Activated naive CD4-positive, alpha-beta T cell treated with anti-CD3 and anti-CD28 coated beads, Interleukin-2, amount 50 U/mL, for 24 hours (primary cell): ENCODE results near the gene GRIK3.

Experiments used
- H3K27ac Mint-ChIP-seq: one replicate; pipeline ENCODE4 v1.8.0; 2021; ENCODE audit warnings: mild to moderate bottlenecking, mixed read lengths
- H3K27me3 Mint-ChIP-seq: one replicate; pipeline ENCODE4 v1.8.0; 2021; ENCODE audit warnings: mixed read lengths
- H3K36me3 Mint-ChIP-seq: one replicate; pipeline ENCODE4 v1.8.0; 2021; ENCODE audit warnings: mixed read lengths
- H3K4me1 Mint-ChIP-seq: one replicate; pipeline ENCODE4 v1.8.0; 2021; ENCODE audit warnings: mixed read lengths
- H3K4me3 Mint-ChIP-seq: one replicate; pipeline ENCODE4 v1.8.0; 2021; ENCODE audit warnings: mild to moderate bottlenecking, mixed read lengths
- H3K9me3 Mint-ChIP-seq: one replicate; pipeline ENCODE4 v1.8.0; 2021; ENCODE audit warnings: mixed read lengths

The GRIK3 gene

DNA sequence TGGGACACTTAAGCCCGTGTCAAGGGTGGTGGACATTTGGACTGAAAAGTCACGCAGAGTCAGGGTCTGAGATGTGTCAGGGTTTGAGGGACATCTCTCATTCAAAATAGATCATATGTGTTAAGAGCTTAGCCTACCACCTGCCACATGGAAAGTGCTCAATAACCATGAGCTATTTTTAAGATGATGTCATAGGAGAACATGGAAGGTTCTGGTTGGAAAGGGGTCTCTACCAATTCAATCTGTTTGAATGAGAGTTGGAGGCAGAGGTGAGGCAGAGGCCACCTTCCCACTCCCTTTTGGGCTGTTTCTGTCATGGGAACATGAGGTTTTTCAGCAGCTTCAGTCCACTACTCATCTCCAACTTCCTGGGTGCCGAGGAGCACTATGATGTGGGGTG lies 239.9 kb downstream of the GRIK3 start:
- Mint-ChIP-seq H3K27me3 (no peaks in the 10 kb centered on the region), H3K4me3 (no peak overlapping the region), H3K27ac (no peak overlapping the region), H3K36me3 (no peaks in the 10 kb centered on the region), H3K4me1 (no peaks in the 10 kb centered on the region), H3K9me3 (no peaks in the 10 kb centered on the region)

DNA sequence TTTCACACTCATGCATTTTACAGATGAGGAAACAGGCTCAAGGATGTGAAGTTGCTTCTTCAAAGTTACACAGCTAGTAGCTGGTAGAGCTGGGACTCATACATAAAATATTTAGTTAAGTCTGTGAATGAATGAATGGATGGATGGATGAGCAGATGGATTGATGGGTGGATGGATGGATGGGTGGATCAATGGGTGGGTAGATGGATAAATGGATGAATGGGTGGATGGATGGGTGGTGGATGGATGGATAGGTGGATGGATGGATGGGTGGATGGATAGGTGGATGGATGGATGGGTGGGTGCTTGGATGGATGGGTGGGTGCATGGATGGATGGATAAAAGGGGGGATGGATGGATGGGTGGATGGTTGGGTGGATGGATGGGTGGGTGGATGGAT lies 240.9 kb downstream of the GRIK3 start:
- Mint-ChIP-seq H3K9me3 (no peaks in the 10 kb centered on the region), H3K4me3 (no peak overlapping the region), H3K27me3 (no peaks in the 10 kb centered on the region), H3K4me1 (no peaks in the 10 kb centered on the region), H3K27ac (no peak overlapping the region), H3K36me3 (no peaks in the 10 kb centered on the region)

DNA sequence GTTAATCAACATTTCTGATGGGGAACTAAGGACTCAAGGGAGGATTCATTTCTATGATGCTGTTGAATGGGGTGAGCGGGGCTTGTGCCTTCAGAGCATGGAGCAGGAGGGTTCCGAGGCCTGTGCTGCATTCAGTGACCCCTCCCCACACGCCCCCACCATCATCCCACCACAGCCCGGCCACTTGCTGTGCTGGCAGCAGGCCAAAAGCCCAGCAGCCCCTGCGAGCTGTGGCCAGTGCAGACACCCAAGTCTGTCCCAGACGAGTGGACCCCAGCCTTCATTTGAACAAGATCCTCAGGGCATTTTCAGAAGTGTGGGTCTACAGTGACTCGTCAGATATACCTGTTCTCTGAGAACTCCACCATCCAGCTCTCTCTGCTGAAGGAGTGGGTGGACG lies 242.0 kb downstream of the GRIK3 start:
- Mint-ChIP-seq H3K9me3 (no peaks in the 10 kb centered on the region), H3K27me3 (peaks cover 2% of the 10 kb centered on the region), H3K4me3 (no peak overlapping the region), H3K4me1 (no peaks in the 10 kb centered on the region), H3K36me3 (no peaks in the 10 kb centered on the region), H3K27ac (no peak overlapping the region)

DNA sequence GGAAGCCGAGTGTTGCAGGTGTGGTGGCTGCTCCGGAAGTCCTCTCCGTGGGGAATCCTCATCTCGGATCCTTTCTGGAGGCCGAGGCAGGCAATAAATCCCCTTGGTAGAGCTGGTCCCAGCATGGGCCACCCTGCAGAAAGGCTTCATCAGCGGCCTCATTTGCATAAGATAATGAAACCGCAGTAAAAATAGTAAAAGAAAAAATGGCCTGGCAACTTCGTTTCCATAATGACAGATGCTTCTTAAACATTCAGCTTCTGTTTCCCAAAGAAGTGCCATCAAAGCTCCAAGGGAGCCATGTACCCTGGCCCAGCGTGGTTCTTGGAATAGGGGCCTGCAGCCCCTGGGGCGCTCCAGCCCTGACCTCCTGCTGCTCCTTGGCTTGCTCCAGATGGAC lies 244.1 kb downstream of the GRIK3 start:
- no peaks in the 10 kb centered on the region for H3K36me3 Mint-ChIP-seq
- peaks cover 2% of the 10 kb centered on the region for H3K27me3 Mint-ChIP-seq

DNA sequence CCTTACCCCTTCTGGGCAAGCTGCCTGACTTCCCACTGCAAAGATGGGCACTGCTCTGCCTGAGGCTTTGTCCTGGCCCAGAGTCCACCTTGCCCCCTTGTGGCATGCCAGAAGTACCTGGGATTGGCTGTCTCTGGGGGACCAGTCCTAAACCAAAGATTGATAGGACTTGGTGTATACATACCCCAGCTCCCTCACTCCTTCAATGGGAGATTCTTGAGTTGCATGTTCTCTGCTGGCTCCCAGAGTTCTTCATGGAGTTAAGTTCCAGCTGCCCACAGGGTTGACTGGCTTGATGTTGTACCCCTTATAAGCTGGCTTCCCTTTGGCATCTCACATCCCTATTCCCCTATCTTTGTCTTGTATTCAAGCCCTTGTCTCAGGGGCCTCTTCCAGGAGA lies 244.8 kb downstream of the GRIK3 start:
- H3K27me3 Mint-ChIP-seq = peaks cover 2% of the 10 kb centered on the region
- H3K4me1 Mint-ChIP-seq = no peaks in the 10 kb centered on the region
- no peaks in the 10 kb centered on the region for H3K9me3 Mint-ChIP-seq

More for the DNA sequence above, 244.1 kb downstream of the GRIK3 start:
- Mint-ChIP-seq H3K4me3 (no peak overlapping the region), H3K27ac (no peak overlapping the region), H3K9me3 (no peaks in the 10 kb centered on the region), H3K4me1 (no peaks in the 10 kb centered on the region)

DNA sequence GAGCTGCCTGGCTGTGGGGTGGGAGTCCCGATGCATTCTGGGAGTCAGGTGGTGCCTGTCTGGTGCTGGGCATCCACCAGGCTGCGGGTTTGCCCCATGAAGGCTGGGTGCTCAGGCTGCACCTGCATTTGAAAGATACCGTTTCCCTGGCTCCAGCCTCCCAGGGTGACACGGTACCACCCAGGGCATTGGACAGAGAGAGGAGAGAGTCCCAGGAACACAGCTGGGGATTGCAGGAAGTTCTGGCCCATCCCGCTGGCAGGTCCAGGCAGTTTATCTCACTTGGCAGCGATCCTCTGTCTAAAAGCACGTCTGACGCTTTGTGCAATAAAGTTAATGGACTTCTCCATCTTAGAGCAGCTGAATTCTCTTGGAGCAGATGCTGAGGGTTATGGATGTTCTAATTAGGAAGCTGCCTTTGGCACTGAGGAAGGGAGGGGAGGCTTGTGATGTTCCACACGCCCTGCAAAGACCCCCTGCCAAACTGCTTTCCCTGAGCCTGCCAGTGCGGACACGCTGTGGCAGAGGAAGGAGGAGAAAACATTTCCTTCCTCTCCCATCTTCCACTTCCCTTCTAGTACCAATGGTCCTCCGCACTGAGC lies 246.9 kb downstream of the GRIK3 start:
- H3K9me3 Mint-ChIP-seq = no peaks in the 10 kb centered on the region
- peaks cover 2% of the 10 kb centered on the region for H3K27me3 Mint-ChIP-seq
- H3K27ac Mint-ChIP-seq = no peak overlapping the region
- H3K36me3 Mint-ChIP-seq = no peaks in the 10 kb centered on the region
- H3K4me3 Mint-ChIP-seq = no peak overlapping the region
- H3K4me1 Mint-ChIP-seq = no peaks in the 10 kb centered on the region

More for the DNA sequence above, 244.8 kb downstream of the GRIK3 start:
- Mint-ChIP-seq H3K27ac (no peak overlapping the region), H3K36me3 (no peaks in the 10 kb centered on the region), H3K4me3 (no peak overlapping the region)

DNA sequence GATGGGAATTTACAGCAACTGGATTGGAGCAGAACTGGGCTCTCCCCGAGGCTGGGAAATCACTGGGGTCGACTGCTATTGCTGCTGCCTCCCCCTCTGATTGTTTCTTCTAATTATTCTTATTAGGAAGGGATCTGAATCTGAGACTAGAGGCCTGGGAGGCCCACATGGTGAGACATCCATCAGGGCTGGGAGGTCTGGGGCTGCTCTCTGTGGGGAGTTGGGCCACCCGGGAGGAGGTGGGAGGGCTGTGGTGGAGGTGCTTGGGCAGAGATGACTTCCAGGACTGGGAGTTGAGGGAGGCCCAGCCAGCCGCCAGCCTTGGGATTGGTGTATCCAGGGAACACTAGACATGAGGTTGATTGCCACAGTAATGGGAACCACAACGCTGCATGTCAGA lies 247.9 kb downstream of the GRIK3 start:
- H3K36me3 Mint-ChIP-seq = no peaks in the 10 kb centered on the region
- H3K4me3 Mint-ChIP-seq = no peak overlapping the region
- no peaks in the 10 kb centered on the region for H3K4me1 Mint-ChIP-seq
- H3K27ac Mint-ChIP-seq = no peak overlapping the region
- no peaks in the 10 kb centered on the region for H3K9me3 Mint-ChIP-seq
- peaks cover 2% of the 10 kb centered on the region for H3K27me3 Mint-ChIP-seq

DNA sequence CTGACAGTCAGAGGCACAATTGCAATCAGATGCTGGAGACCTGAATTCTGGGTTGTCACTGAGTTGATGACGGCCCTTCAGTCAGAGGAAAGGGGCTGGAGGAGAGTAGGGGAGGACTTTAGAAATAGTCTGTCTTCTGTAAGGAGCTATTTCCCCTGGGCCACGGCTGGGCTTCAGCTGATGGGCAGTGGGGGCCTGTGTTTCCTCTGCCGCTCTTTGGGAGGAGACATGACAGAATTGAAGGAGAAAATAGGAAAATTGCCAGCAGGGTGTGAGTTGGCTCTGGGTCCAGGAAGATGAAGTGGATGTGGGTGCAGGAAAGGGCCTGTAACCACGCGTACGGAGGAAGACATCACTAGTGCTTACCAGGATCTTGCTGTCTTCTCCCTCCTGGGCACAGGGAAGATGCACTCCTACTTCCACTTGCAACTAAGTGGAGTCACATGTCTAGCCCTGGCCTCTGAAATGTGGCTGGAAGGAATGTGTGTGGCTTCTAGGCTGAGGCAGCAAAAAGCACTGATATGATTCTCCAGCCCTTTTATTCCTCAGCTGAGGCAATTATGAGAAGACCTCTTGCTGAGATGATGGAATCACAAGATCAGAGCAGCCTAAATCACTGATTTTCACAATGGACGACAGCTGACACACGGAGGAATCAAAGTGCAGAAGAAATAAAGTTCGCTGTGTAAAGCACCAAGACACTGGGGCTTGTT lies 250.0 kb downstream of the GRIK3 start:
- no peak overlapping the region for H3K27ac Mint-ChIP-seq
- H3K9me3 Mint-ChIP-seq = no peaks in the 10 kb centered on the region
- H3K4me1 Mint-ChIP-seq = no peaks in the 10 kb centered on the region
- H3K27me3 Mint-ChIP-seq = peaks cover 3% of the 10 kb centered on the region
- H3K36me3 Mint-ChIP-seq = no peaks in the 10 kb centered on the region
- no peak overlapping the region for H3K4me3 Mint-ChIP-seq

DNA sequence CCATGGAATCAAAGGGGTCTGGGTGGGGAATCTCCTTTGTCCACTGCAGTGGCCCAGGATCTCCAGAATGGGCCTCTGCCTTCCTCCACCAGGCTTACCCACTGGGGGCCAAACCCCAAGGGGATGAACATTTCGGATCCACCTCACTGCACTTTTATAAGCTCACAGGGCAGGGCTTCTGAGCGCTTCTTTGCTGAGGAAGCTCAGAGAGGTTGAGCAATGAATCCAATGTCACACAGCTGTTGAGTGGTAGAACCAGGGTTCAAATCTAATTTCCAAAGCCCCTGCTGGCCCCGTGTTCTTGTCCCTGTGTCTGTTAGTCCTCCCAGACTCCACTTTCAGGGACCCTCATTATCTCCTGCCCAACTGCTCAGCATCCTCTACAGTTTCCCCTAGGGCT lies 250.8 kb downstream of the GRIK3 start:
- Mint-ChIP-seq H3K27ac (no peak overlapping the region), H3K36me3 (no peaks in the 10 kb centered on the region), H3K27me3 (peaks cover 3% of the 10 kb centered on the region), H3K4me1 (no peaks in the 10 kb centered on the region), H3K4me3 (no peak overlapping the region), H3K9me3 (no peaks in the 10 kb centered on the region)

DNA sequence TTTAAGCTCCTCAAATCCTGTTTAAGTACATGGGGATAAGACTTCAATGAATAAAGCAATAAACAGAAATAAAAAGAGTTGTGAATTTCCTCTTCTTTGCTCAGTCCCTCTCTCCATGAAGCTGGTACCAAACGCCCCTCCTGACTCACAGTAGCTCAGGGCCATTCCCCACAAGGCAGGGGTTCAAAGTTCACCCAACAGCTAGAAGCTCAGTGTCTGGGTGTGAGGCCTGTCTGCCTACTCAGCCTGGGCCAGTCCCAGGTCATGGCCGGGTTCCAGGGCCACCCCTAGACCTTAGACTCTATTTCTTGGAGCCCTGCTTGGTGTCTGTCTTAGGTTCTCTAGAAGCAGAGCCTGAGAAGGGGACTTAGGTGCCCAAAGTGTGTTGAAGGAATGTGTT lies 251.5 kb downstream of the GRIK3 start:
- H3K4me1 Mint-ChIP-seq = no peaks in the 10 kb centered on the region
- no peak overlapping the region for H3K27ac Mint-ChIP-seq
- peaks cover 3% of the 10 kb centered on the region for H3K27me3 Mint-ChIP-seq
- H3K36me3 Mint-ChIP-seq = no peaks in the 10 kb centered on the region
- H3K4me3 Mint-ChIP-seq = no peak overlapping the region
- no peaks in the 10 kb centered on the region for H3K9me3 Mint-ChIP-seq

DNA sequence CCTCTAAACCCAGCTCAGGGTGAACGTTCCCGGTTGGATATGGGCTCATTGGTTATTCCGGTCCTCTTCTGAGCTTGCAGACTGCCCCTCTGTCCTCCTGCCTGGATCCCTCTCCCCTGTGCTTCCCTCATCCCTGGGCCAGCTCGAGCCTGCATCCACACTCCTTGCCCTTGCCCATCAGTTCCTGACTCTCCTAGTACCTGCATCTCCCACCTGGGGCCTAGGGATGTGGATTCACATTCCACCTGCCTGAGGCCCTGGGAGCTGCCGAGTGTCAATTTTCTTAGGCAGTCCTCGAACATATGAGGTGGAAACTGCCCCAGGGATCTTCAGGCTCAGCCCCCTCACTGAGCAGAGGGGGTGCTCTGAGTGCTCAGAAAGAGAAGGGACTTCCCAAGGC lies 252.2 kb downstream of the GRIK3 start:
- Mint-ChIP-seq H3K9me3 (no peaks in the 10 kb centered on the region), H3K27ac (no peak overlapping the region), H3K4me1 (no peaks in the 10 kb centered on the region), H3K4me3 (no peak overlapping the region), H3K27me3 (peaks cover 2% of the 10 kb centered on the region), H3K36me3 (no peaks in the 10 kb centered on the region)

DNA sequence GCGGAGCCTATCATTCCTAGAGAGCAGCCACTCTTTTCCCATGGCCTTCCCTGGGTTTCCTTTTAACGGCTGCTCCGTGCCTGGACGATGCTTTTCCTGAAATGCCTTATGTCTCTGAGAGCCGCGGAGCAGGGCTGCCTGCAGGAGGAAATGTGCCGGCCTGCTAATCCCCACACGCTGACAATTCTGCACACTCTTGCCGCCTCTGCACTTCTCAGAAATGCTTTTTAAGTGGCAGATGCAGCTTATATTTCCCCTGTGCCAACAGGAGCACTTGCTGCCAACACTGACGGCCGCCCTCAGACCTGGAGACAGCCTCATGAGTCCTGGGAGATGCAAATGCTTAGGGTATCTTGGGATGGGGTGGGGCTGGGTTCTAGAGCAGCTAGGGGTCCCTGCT lies 253.2 kb downstream of the GRIK3 start:
- Mint-ChIP-seq H3K4me3 (no peak overlapping the region), H3K27me3 (peaks cover 5% of the 10 kb centered on the region), H3K27ac (no peak overlapping the region), H3K4me1 (no peaks in the 10 kb centered on the region), H3K36me3 (no peaks in the 10 kb centered on the region), H3K9me3 (no peaks in the 10 kb centered on the region)

DNA sequence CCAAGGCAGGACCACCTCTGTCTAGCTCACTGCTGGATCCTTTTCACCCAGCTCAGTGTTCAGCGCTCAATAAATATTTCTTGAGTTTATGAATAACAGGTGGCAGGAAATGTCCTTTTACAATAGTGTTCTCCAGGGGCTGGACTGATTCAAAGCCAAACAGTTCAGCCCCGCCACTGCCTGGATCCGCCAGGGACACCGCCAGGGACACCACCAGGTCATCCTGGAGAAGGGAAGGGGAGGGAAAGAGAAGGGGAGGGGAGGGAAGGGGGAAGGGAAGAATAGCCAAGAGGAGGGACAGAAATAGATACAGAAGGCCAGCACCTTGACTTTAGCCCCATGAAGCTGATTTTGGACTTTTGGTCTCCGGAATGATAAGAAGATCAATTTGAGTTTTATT lies 255.6 kb downstream of the GRIK3 start:
- no peak overlapping the region for H3K4me3 Mint-ChIP-seq
- no peak overlapping the region for H3K27ac Mint-ChIP-seq
- no peaks in the 10 kb centered on the region for H3K4me1 Mint-ChIP-seq
- peaks cover 9% of the 10 kb centered on the region for H3K27me3 Mint-ChIP-seq
- no peaks in the 10 kb centered on the region for H3K9me3 Mint-ChIP-seq
- no peaks in the 10 kb centered on the region for H3K36me3 Mint-ChIP-seq

DNA sequence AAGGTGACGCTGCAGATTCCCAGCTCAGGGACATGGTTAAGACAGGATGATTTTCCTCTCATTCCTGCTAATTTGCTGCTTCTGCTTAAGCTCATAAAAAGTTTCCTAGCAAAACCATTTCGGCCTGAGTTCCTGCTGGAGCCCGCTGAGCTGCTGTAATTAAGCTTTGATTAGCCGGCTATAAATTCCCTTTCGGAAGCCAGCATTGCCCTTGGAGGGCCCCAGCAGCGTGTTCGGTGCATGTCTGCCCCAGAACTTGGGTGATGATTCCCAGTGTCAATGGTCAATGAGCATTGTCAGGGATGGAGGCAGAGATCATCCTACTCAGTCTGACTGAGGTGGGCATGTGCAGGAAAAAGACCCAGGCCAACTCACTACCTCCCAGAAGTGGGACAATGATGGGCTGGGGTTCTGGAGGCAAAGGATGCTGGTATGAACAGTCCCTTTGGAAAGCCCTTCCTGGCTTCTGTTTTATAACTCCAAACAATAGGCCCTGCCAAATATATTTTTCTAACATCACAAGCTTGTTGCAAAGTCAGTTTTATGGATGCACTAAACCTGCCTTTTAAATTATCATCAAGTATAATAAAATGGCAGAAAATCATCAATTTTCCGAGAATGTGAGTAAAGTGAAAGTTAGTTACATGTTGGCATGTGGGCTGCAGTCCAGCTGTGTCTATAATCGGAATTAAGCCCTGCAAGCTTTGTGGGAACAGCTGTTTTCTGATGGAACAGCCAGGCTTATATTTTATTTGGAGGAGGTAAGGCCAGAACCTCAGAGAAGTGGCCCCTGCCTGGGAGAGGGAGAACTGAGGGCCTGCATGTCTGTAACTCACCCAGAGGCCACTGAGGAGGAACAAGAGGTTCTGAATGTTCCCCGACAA lies 257.1 kb downstream of the GRIK3 start:
- Mint-ChIP-seq H3K9me3 (no peaks in the 10 kb centered on the region), H3K36me3 (no peaks in the 10 kb centered on the region), H3K4me1 (no peaks in the 10 kb centered on the region), H3K27ac (no peak overlapping the region), H3K27me3 (peaks cover 9% of the 10 kb centered on the region), H3K4me3 (no peak overlapping the region)

DNA sequence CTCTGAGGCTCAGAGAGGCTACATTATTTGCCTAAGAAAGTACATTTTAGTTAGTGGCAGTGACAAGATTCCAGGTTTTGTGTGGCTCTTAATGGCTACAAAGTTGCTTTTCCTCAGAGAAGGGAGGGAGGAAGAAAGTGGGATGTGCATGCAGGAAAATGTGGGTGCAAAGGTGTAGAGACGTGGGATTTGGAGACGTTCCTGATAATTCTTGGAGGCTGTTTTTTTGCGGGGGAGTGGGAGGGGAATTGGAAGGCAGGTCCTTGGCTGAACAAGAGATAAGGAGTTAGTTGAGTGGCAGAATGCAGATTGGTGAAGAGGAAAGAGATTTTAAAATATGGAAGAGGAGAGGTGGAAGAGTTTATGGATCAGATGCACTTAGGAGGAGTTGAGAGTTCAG lies 258.1 kb downstream of the GRIK3 start:
- Mint-ChIP-seq H3K4me1 (no peaks in the 10 kb centered on the region), H3K36me3 (no peaks in the 10 kb centered on the region), H3K27me3 (peaks cover 14% of the 10 kb centered on the region)

DNA sequence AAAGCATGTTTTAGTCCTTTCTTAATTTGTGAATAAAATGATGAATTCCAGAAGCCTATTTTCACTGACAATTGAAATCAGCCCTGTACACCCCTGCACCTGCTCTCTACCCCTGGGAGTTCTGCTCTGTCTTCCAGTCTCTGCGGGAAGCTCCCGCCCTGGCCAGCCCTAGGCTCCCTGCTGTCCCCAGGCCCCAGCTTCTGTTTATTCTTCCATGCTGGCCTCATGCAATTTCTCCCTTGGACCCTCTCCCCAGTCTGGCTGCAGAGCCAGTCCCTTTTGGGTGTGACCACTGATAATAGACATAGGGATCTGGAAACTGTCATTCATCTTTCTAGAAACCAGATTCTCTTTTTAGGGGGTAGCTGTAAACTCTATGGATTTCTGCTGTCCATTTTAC lies 258.6 kb downstream of the GRIK3 start:
- no peaks in the 10 kb centered on the region for H3K9me3 Mint-ChIP-seq
- no peak overlapping the region for H3K4me3 Mint-ChIP-seq
- H3K36me3 Mint-ChIP-seq = no peaks in the 10 kb centered on the region
- peaks cover 17% of the 10 kb centered on the region for H3K27me3 Mint-ChIP-seq
- no peaks in the 10 kb centered on the region for H3K4me1 Mint-ChIP-seq
- H3K27ac Mint-ChIP-seq = no peak overlapping the region

More for the DNA sequence above, 258.1 kb downstream of the GRIK3 start:
- no peak overlapping the region for H3K4me3 Mint-ChIP-seq
- H3K27ac Mint-ChIP-seq = no peak overlapping the region
- no peaks in the 10 kb centered on the region for H3K9me3 Mint-ChIP-seq
